Measurements from ENCODE around the gene NOXO1.

GRCh38 chr16:2002406-2003230, 21.3 kb upstream of the NOXO1 start:
- TF ChIP-seq GATA3 (IDR thresholded peaks at IDR 0.05; ENCODE audit: low read depth, low read length) (no peak), GATA2 (IDR thresholded peaks at IDR 0.05; ENCODE audit: low read depth, low read length) (no peak)

Measured in SH-SY5Y (cell line).